Astrocyte (in vitro differentiated cells and primary cell): Measurements from ENCODE around the gene RTBDN. TPM values are rescaled to one million over a fixed set of nuclear protein-coding genes. Genes with fewer than 3 reads are reported as not detected.

ENCODE experiments used
- DNase-seq: peaks from one replicate; pipeline ENCODE4 v3.0.0-alpha.2; 2010; ENCODE audit warnings: low read depth
- FAIRE-seq: peaks from 2 replicates; lab custom pipeline; 2011; peaks lifted over from hg19 to GRCh38; lab: Jason Lieb, UNC
- H2AFZ ChIP-seq: 2 replicates; pipeline ENCODE4 v1.6.0; 2012; ENCODE audit warnings: low read depth, low read length, inconsistent platforms
- H3K27ac ChIP-seq: 2 replicates; pipeline ENCODE4 v1.5.1; 2011; ENCODE audit warnings: low read depth, low read length, inconsistent platforms
- H3K27me3 ChIP-seq: 2 replicates; pipeline ENCODE4 v1.6.0; 2011; ENCODE audit warnings: low read length, inconsistent platforms; ENCODE audit not compliant: insufficient read depth
- H3K36me3 ChIP-seq: 2 replicates; pipeline ENCODE4 v1.5.1; 2011; ENCODE audit warnings: low read length, inconsistent platforms; ENCODE audit not compliant: insufficient read depth
- H3K4me1 ChIP-seq: 2 replicates; pipeline ENCODE4 v1.5.1; 2011; ENCODE audit warnings: low read length, inconsistent platforms; ENCODE audit not compliant: insufficient read depth
- H3K4me2 ChIP-seq: 2 replicates; pipeline ENCODE4 v1.6.0; 2012; ENCODE audit warnings: low read length, inconsistent platforms
- H3K4me3 ChIP-seq: 2 replicates; pipeline ENCODE4 v1.5.1; 2011; ENCODE audit warnings: low read depth, mild to moderate bottlenecking, low read length, inconsistent platforms; ENCODE audit not compliant: insufficient read depth
- H3K79me2 ChIP-seq: 2 replicates; pipeline ENCODE4 v1.6.0; 2012; ENCODE audit warnings: mild to moderate bottlenecking, low read length, inconsistent platforms; ENCODE audit not compliant: insufficient read depth
- H3K9ac ChIP-seq: 2 replicates; pipeline ENCODE4 v1.6.0; 2012; ENCODE audit warnings: mild to moderate bottlenecking, low read length, inconsistent platforms
- H3K9me3 ChIP-seq: 2 replicates; pipeline ENCODE4 v1.5.1; 2012; ENCODE audit warnings: low read depth, mild to moderate bottlenecking, low read length, inconsistent platforms; ENCODE audit not compliant: insufficient read depth
- H4K20me1 ChIP-seq: 2 replicates; pipeline ENCODE4 v1.6.0; 2012; ENCODE audit warnings: low read length, inconsistent platforms; ENCODE audit not compliant: insufficient read depth
- H3K27ac Mint-ChIP-seq: one replicate; pipeline ENCODE4 v1.8.0; 2021; ENCODE audit warnings: mild to moderate bottlenecking, mixed read lengths; ENCODE audit not compliant: unreplicated experiment
- H3K27me3 Mint-ChIP-seq: one replicate; pipeline ENCODE4 v1.8.0; 2021; ENCODE audit warnings: low read depth, mixed read lengths; ENCODE audit not compliant: unreplicated experiment
- H3K36me3 Mint-ChIP-seq: one replicate; pipeline ENCODE4 v1.8.0; 2021; ENCODE audit warnings: low read depth, mixed read lengths; ENCODE audit not compliant: unreplicated experiment
- H3K4me1 Mint-ChIP-seq: one replicate; pipeline ENCODE4 v1.8.0; 2021; ENCODE audit warnings: low read depth, mixed read lengths; ENCODE audit not compliant: unreplicated experiment
- H3K4me3 Mint-ChIP-seq: one replicate; pipeline ENCODE4 v1.8.0; 2021; ENCODE audit warnings: mild to moderate bottlenecking, moderate library complexity, mixed read lengths; ENCODE audit not compliant: unreplicated experiment
- H3K9me3 Mint-ChIP-seq: one replicate; pipeline ENCODE4 v1.8.0; 2021; ENCODE audit warnings: mild to moderate bottlenecking, mixed read lengths; ENCODE audit not compliant: unreplicated experiment
- EZH2 ChIP-seq: IDR thresholded peaks from 2 replicates; pipeline ENCODE4 v1.6.1; 2012; ENCODE audit warnings: mild to moderate bottlenecking, low read length, inconsistent platforms; ENCODE audit not compliant: insufficient read depth
- total RNA-seq: library from RNA; stranded (reverse); gene quantifications from 2 replicates; pipeline ENCODE4 v1.2.1, GENCODE V29; 2021
- TF ChIP-seq, protein P1 (sequence below): IDR thresholded peaks from 2 replicates; pipeline ENCODE4 v1.5.1; 2011; ENCODE audit warnings: low read depth, mild to moderate bottlenecking, inconsistent platforms, low read length, moderate library complexity; ENCODE audit not compliant: insufficient read depth

RTBDN gene
- total RNA-seq, 1 donor from 2014 or later = not detected

DNA sequence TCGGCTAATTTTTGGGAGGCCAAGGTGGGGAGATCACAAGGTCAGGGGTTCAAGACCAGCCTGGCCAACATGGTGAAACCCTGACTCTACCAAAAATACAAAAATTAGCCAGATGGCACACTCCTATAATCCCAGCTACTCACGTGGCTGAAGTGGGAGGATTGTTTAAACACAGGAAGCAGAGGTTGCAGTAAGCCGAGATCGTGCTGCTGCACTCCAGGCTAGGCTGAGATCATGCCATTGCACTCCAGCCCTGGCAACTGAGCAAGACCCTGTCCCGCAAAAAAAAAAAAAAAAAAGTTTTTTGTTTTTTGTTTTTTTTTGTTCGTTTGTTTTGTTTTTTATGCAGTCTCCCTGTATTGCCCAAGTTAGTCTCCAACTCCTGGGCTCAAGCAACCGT, 25.2 kb upstream of the RTBDN start:
- no peaks in the 10 kb centered on the region for H4K20me1 ChIP-seq
- no peak overlapping the region for H3K27ac Mint-ChIP-seq
- no peak overlapping the region for H3K4me2 ChIP-seq
- H3K4me3 ChIP-seq = no peak overlapping the region
- H3K27ac ChIP-seq = no peak overlapping the region
- H3K36me3 ChIP-seq = no peaks in the 10 kb centered on the region
- no peak overlapping the region for H3K9ac ChIP-seq
- no peaks in the 10 kb centered on the region for H3K9me3 ChIP-seq
- no peaks in the 10 kb centered on the region for H3K79me2 ChIP-seq
- H3K9me3 Mint-ChIP-seq = no peaks in the 10 kb centered on the region
- no peaks in the 10 kb centered on the region for H3K4me1 Mint-ChIP-seq
- H3K36me3 Mint-ChIP-seq = peaks cover 1% of the 10 kb centered on the region
- no peak overlapping the region for H3K4me3 Mint-ChIP-seq
- no peak overlapping the region for H2AFZ ChIP-seq
- no peak for DNase-seq
- no peaks in the 10 kb centered on the region for H3K4me1 ChIP-seq
- TF ChIP-seq, protein P1, sequence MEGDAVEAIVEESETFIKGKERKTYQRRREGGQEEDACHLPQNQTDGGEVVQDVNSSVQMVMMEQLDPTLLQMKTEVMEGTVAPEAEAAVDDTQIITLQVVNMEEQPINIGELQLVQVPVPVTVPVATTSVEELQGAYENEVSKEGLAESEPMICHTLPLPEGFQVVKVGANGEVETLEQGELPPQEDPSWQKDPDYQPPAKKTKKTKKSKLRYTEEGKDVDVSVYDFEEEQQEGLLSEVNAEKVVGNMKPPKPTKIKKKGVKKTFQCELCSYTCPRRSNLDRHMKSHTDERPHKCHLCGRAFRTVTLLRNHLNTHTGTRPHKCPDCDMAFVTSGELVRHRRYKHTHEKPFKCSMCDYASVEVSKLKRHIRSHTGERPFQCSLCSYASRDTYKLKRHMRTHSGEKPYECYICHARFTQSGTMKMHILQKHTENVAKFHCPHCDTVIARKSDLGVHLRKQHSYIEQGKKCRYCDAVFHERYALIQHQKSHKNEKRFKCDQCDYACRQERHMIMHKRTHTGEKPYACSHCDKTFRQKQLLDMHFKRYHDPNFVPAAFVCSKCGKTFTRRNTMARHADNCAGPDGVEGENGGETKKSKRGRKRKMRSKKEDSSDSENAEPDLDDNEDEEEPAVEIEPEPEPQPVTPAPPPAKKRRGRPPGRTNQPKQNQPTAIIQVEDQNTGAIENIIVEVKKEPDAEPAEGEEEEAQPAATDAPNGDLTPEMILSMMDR = no peak
- TF ChIP-seq EZH2 = no peak
- H3K27me3 Mint-ChIP-seq = peaks cover 2% of the 10 kb centered on the region
- H3K27me3 ChIP-seq = peaks cover 4% of the 10 kb centered on the region
- no peak for FAIRE-seq

DNA sequence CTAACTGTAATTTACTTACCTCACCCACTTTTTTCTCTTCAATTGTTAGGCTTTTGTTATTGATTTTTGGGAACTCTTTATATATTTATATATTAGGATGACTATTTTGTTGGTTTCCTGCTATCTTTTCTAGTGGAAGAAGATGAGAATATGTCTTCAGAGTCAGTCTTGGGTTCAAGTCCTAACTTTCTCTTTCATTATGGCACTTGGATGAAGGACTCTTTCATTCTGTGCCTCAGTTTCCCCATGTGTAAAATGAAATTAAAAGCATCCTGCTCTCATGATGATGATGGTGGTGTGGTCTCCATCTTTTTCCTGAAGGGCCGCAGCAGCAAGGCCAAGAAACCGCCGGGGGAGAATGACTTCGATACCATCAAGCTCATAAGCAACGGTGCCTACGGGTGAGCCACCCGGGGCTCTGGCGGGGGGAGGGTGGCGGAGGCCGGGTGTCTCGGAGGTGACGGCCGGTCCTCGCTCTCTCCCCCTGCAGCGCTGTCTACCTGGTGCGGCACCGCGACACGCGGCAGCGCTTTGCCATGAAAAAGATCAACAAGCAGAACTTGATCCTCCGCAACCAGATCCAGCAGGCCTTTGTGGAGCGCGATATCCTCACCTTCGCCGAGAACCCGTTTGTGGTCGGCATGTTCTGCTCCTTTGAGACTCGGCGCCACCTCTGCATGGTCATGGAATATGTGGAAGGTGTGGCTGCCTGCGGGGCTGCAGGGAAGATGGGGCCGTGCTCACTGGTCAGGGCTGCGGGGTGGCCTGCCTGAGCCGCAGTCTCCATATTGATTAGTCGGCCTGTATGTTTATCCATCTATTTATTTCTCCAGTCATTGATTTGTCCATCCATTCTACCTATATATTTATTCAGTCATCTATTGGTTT, 23.9 kb upstream of the RTBDN start:
- peaks cover 4% of the 10 kb centered on the region for H3K36me3 Mint-ChIP-seq
- H3K79me2 ChIP-seq = no peaks in the 10 kb centered on the region

More for the DNA sequence above, 23.9 kb upstream of the RTBDN start:
- no peaks in the 10 kb centered on the region for H3K9me3 ChIP-seq
- no peak overlapping the region for H3K4me3 ChIP-seq
- no peaks in the 10 kb centered on the region for H3K4me1 Mint-ChIP-seq
- H3K36me3 ChIP-seq = no peaks in the 10 kb centered on the region
- no peak for TF ChIP-seq EZH2
- TF ChIP-seq, protein P1 = no peak
- H3K27me3 Mint-ChIP-seq = no peaks in the 10 kb centered on the region
- FAIRE-seq (no peak), DNase-seq (no peak)
- H2AFZ ChIP-seq = no peak overlapping the region
- H3K4me3 Mint-ChIP-seq = no peak overlapping the region
- H4K20me1 ChIP-seq = no peaks in the 10 kb centered on the region
- H3K9ac ChIP-seq = no peak overlapping the region
- H3K4me2 ChIP-seq = no peak overlapping the region
- no peaks in the 10 kb centered on the region for H3K9me3 Mint-ChIP-seq
- no peak overlapping the region for H3K27ac Mint-ChIP-seq
- no peaks in the 10 kb centered on the region for H3K4me1 ChIP-seq
- H3K27ac ChIP-seq = no peak overlapping the region
- peaks cover under 1% of the 10 kb centered on the region for H3K27me3 ChIP-seq
